Measurements from ENCODE around the gene C19orf12.

Gene C19orf12

DNA sequence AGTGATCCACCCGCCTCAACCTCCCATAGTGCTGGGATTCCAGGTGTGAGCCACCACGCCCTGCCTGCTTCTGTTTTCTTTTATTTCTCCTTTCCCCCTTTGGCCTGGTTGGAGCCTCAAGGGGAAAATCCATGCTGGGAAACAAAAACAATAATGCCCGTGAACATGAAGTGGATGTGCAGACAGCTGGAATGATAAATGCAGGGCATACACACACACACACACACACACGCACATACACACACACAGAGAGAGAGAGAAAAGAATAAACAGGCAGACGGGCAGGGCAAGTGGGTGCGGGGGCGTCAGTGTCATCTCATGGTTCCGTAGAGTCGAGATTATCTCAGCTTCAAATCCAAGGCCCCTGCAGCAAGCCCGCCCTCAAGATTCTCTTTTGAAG is 54.2 kb downstream of the C19orf12 start:
- no peak for DNase-seq

DNA sequence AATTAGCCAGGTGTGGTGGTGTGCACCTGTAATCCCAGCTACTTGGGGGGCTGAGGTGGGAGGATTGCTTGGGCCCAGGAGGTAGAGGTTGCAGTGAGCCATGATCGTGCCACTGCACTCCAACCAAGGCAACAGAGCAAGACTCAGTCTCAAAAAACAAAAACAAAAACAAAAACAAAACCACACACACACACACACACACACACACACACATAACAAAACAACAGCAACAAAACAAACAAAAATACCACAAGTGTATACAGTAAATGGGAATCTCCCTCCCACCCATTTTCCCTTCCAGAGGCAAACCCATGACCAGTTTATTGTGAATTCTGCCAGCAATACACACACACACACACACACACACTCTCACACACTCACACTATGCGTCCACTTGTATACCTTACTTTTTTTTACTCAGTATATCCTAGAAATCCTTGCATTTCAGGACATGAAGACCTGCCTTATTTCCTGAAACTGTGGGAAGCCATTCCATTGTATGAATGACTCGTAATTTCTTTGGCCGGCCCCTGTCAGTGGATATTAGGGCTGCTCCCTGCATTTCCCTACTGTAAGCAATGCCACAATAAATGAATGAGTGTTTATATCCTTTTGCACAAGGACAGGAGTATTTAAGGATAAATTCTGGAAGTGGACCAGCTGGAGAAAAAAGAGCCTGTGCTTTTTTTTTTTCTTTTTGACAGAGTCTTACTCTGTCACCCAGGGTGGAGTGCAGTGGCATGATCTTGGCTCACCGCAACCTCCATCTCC is 56.7 kb downstream of the C19orf12 start:
- no peak for DNase-seq

DNA sequence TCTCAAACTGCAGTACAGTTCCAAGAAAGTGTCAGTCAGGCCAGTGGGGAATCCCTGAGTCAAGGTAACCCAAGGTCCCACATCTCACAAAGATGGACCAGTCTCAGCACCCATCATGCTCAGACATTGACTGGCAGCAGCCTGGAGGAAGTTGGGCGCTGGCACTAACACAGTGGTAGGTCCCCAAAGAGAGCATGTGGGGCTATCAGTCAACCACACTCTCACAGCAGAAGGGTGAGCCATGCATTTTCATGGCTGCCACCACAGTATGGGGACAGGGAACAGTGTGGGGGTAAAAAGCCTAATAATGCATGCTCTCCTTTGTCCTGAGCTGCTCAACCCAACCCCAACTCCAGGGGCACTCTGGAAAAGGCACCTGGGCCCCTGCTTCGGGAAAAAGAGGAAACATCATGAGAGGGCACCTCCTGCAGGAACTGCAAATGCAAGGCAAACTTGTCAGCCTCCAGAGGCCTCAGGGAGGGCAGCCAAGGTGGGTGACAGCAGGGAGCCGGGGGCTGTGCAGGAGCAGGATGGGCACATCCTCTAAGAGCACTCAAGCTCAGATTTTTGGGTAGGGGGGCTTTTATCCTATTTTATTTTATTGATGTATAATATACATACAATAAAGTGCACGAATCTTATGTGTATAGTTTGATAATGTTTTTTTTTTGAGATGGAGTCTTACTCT is 59.3 kb downstream of the C19orf12 start:
- no peak for DNase-seq

DNA sequence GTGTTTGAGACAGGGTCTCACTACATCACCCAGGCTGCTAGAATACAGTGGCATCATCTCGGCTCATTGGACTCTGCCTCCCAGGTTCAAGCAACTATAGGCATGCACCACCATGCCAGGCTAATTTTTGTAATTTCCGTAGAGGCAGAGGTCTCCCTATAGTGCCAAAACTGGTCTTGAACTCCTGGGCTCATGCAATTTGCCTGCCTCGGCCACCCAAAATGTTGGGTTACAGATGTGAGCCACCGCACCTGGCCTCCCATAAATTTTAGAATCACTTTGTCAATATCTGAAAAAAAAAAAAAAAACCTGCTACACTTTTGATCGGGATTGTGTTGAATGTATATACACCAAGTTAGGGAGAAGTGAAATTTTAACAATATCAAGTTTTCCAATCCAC is 61.7 kb downstream of the C19orf12 start:
- DNase-seq, result no peak

- DNase-seq, result no peak
Observed at GRCh38 chr19:29651622-29652394, 63.3 kb downstream of the C19orf12 start.

GRCh38 chr19:29650772-29651387 is 64.2 kb downstream of the C19orf12 start:
- DNase-seq, result no peak

All from activated CD4-positive, alpha-beta T cell treated with anti-CD3 and anti-CD28 coated beads, Interleukin-2, amount 50 U/mL, for 16 hours (primary cell).